SK-N-SH (cell line): ENCODE data around the gene CRISPLD2. TPM values are rescaled to one million over a fixed set of nuclear protein-coding genes. Genes with fewer than 3 reads are reported as not detected.
A peak's percentile ranks its signal among the peaks of the same experiment; 100 is the strongest.

Source experiments
- CTCF ChIA-PET: fragments of 300-600, 350-600 bp; formaldehyde crosslinking; extraction: SDS; loops from one replicate; lab custom pipeline; 2021; lab: Yijun Ruan, JAX
- POLR2A ChIA-PET: fragments of 350-600 bp; sonication (Branson Sonifier 250); formaldehyde crosslinking; extraction: SDS; loops from one replicate; lab custom pipeline; 2020; ENCODE audit warnings: antibody characterized with exemption, inconsistent platforms; lab: Yijun Ruan, JAX
- DNase-seq: peaks from one replicate; pipeline ENCODE4 v3.0.0; 2012
- H2AFZ ChIP-seq: fragments of 200-600 bp; sonication (generic); 2 replicates; pipeline ENCODE4 v1.8.1; 2016; ENCODE audit warnings: antibody characterized with exemption, mild to moderate bottlenecking, low read depth
- H3F3A ChIP-seq: fragments of 200-600 bp; sonication (generic); replicated peaks from 2 replicates; pipeline ENCODE3; 2016; ENCODE audit warnings: antibody characterized with exemption, mild to moderate bottlenecking; ENCODE audit not compliant: insufficient read depth
- H3K27ac ChIP-seq, 2 experiments: fragments of 200-500 bp in 1 of 2; fragments of 200-600 bp in 1 of 2; sonication (Bioruptor generic) in 1 of 2; sonication (generic), shearing (Covaris generic) in 1 of 2; 2 replicates each; pipeline versions ENCODE4 v1.5.1 to v1.6.1; 2014 to 2016; ENCODE audit warnings: low read depth in 2 of 2, inconsistent platforms in 1 of 2, low read length in 1 of 2, mild to moderate bottlenecking in 1 of 2, mixed read lengths in 1 of 2
- H3K27me3 ChIP-seq: fragments of 200-600 bp; sonication (generic), shearing (Covaris generic); 2 replicates; pipeline ENCODE4 v1.6.1; 2016; ENCODE audit warnings: mixed run types; ENCODE audit not compliant: insufficient read depth
- H3K36me3 ChIP-seq, 2 experiments: fragments of 200-500 bp in 1 of 2; fragments of 200-600 bp in 1 of 2; sonication (Bioruptor generic) in 1 of 2; sonication (generic) in 1 of 2; replicated peaks in 1 of 2; 2 replicates each; pipeline versions ENCODE3 to v1.5.1; 2014 to 2016; ENCODE audit warnings: low read length in 1 of 2, mild to moderate bottlenecking in 1 of 2; ENCODE audit not compliant: insufficient read depth in 2 of 2, control insufficient read depth in 1 of 2
- H3K4me1 ChIP-seq, 2 experiments: fragments of 200-500 bp in 1 of 2; fragments of 200-600 bp in 1 of 2; sonication (Bioruptor generic) in 1 of 2; sonication (generic), shearing (Covaris generic) in 1 of 2; 2 replicates each; pipeline versions ENCODE4 v1.5.1 to v1.6.1; 2014 to 2016; ENCODE audit warnings: low read depth in 1 of 2, low read length in 1 of 2, mixed run types in 1 of 2; ENCODE audit not compliant: insufficient read depth in 2 of 2, control insufficient read depth in 1 of 2
- H3K4me2 ChIP-seq: fragments of 200-600 bp; sonication (generic), shearing (Covaris generic); 2 replicates; pipeline ENCODE4 v1.6.1; 2017; ENCODE audit warnings: mixed run types
- H3K4me3 ChIP-seq, 2 experiments: fragments of 200-500 bp in 1 of 2; fragments of 200-600 bp in 1 of 2; sonication (Bioruptor generic) in 1 of 2; sonication (generic), shearing (Covaris generic) in 1 of 2; 2 replicates each; pipeline versions ENCODE4 v1.5.1 to v1.8.1; 2014 to 2016; ENCODE audit warnings: low read depth in 2 of 2, inconsistent platforms in 1 of 2, low read length in 1 of 2, mild to moderate bottlenecking in 1 of 2, mixed read lengths in 1 of 2, moderate library complexity in 1 of 2
- H3K79me2 ChIP-seq: fragments of 200-600 bp; sonication (generic); 2 replicates; pipeline ENCODE4 v1.8.1; 2017; ENCODE audit warnings: mild to moderate bottlenecking; ENCODE audit not compliant: insufficient read depth
- H3K9ac ChIP-seq: fragments of 200-600 bp; sonication (generic); 2 replicates; pipeline ENCODE4 v1.6.1; 2017; ENCODE audit warnings: mixed run types
- H3K9me2 ChIP-seq: fragments of 200-600 bp; sonication (generic); 2 replicates; pipeline ENCODE4 v1.6.1; 2017; ENCODE audit warnings: mixed run types
- H3K9me3 ChIP-seq: fragments of 200-600 bp; sonication (generic); 2 replicates; pipeline ENCODE4 v1.6.1; 2017; ENCODE audit warnings: mixed run types, mild to moderate bottlenecking, moderate library complexity
- H4K20me1 ChIP-seq: fragments of 200-600 bp; sonication (generic); 2 replicates; pipeline ENCODE4 v1.6.1; 2017; ENCODE audit warnings: mild to moderate bottlenecking, mixed run types; ENCODE audit not compliant: insufficient read depth
- CHD2 ChIP-seq: fragments of 150-350 bp; IDR thresholded peaks from 2 replicates; pipeline ENCODE4 v1.6.1; 2018; ENCODE audit warnings: low read length; ENCODE audit not compliant: partially characterized antibody
- CTCF ChIP-seq: fragments of 200-600 bp; sonication (generic); IDR thresholded peaks from 2 replicates; pipeline ENCODE4 v1.6.1; 2017; ENCODE audit warnings: antibody characterized with exemption, mild to moderate bottlenecking, moderate library complexity
- ELF1 ChIP-seq: IDR thresholded peaks from 2 replicates; pipeline ENCODE4 v1.4.0; 2012
- GABPA ChIP-seq: IDR thresholded peaks from 2 replicates; pipeline ENCODE4 v1.4.0; 2012; ENCODE audit warnings: low read depth, mild to moderate bottlenecking
- GATA2 ChIP-seq: sonication (generic); formaldehyde crosslinking; IDR thresholded peaks from 2 replicates; pipeline ENCODE4 v1.5.0; 2020; ENCODE audit warnings: mild to moderate bottlenecking, missing genetic modification reagents
- JUND ChIP-seq: IDR thresholded peaks from 2 replicates; pipeline ENCODE4 v1.4.0; 2012
- MEF2A ChIP-seq: IDR thresholded peaks from 2 replicates; pipeline ENCODE4 v1.4.0; 2012; ENCODE audit warnings: low read depth, borderline replicate concordance
- NFIC ChIP-seq: IDR thresholded peaks from 2 replicates; pipeline ENCODE4 v1.4.0; 2012; ENCODE audit warnings: borderline replicate concordance
- NRF1 ChIP-seq: IDR thresholded peaks from 2 replicates; pipeline ENCODE4 v1.6.1; 2012; ENCODE audit warnings: low read depth, mild to moderate bottlenecking, low read length
- PBX3 ChIP-seq: IDR thresholded peaks from 2 replicates; pipeline ENCODE4; 2012
- RAD21 ChIP-seq: IDR thresholded peaks from 2 replicates; pipeline ENCODE4 v1.6.1; 2012; ENCODE audit warnings: mild to moderate bottlenecking, low read length
- RCOR1 ChIP-seq: fragments of 150-350 bp; IDR thresholded peaks from 2 replicates; pipeline ENCODE4 v1.6.1; 2017; ENCODE audit warnings: antibody characterized with exemption, low read length
- RFX5 ChIP-seq: IDR thresholded peaks from 2 replicates; pipeline ENCODE4 v1.6.1; 2012; ENCODE audit warnings: mild to moderate bottlenecking, improper control_type of control experiment, low read length
- SIN3A ChIP-seq: IDR thresholded peaks from 2 replicates; pipeline ENCODE4 v1.6.1; 2012; ENCODE audit warnings: low read depth, mild to moderate bottlenecking, low read length, moderate library complexity, borderline replicate concordance
- SMC3 ChIP-seq: IDR thresholded peaks from 2 replicates; pipeline ENCODE4 v1.6.1; 2012; ENCODE audit warnings: low read depth, low read length, improper control_type of control experiment
- TEAD4 ChIP-seq: IDR thresholded peaks from 2 replicates; pipeline ENCODE4 v1.4.0; 2012; ENCODE audit warnings: mild to moderate bottlenecking, borderline replicate concordance; ENCODE audit not compliant: insufficient read depth
- USF2 ChIP-seq: fragments of 150-350 bp; IDR thresholded peaks from 2 replicates; pipeline ENCODE4 v1.6.1; 2017; ENCODE audit warnings: antibody characterized with exemption, low read length, low read depth, borderline replicate concordance
- YY1 ChIP-seq: IDR thresholded peaks from 2 replicates; pipeline ENCODE4 v1.4.0; 2012; ENCODE audit warnings: low read depth, mild to moderate bottlenecking
- ZBTB33 ChIP-seq: IDR thresholded peaks from 2 replicates; pipeline ENCODE4 v1.4.0; 2012; ENCODE audit warnings: low read depth, borderline replicate concordance
- WGBS: methylation state at CpG from one replicate; pipeline ENCODE4 v1.1.6; 2017; ENCODE audit warnings: low lambda C conversion rate; 5-methylcytosine and 5-hydroxymethylcytosine counted together
- polyA plus RNA-seq, 3 experiments: library from polyadenylated mRNA; depleted of rRNA; stranded (reverse); fragments of >200 nt; gene quantifications; 2 replicates each; pipeline ENCODE4 v1.2.3, GENCODE V29; 2012

CRISPLD2 gene
- polyA plus RNA-seq, 1 of the 3 experiments (the other 2 are of a cell fraction): 6.3 TPM

GRCh38 chr16:84818989-84819643 is 669 bp upstream of the CRISPLD2 start:
- H3K4me3 ChIP-seq: peak overlapping the region in 1 of 2 experiments; percentile 52; a peak in 2 of 4 replicates
- H3K27ac ChIP-seq: no peak overlapping the region
- 75% methylated on average over 29 of the region's 29 CpGs for WGBS
- H4K20me1 ChIP-seq: no peaks in the 10 kb centered on the region
- H3K79me2 ChIP-seq: no peaks in the 10 kb centered on the region
- no peaks in the 10 kb centered on the region for H3K27me3 ChIP-seq
- H3K9me3 ChIP-seq: no peaks in the 10 kb centered on the region
- peaks cover 5% of the 10 kb centered on the region for H3F3A ChIP-seq
- ChIA-PET CTCF (interaction anchor here (0.9 to 1.5 kb wide), 7 partner anchors 11 to 627 kb away, joined by 3 to 7 read pairs (median 3); no protein-coding TSS in a partner anchor), POLR2A (interaction anchor here (0.5 to 1.0 kb wide), 4 partner anchors 51 to 234 kb away, joined by 3 to 6 read pairs (median 3); no protein-coding TSS in a partner anchor)
- H3K36me3 ChIP-seq: no peaks in the 10 kb centered on the region
- no peak overlapping the region for H3K9ac ChIP-seq
- TF ChIP-seq CTCF (no peak), RCOR1 (no peak), RFX5 (no peak), SMC3 (no peak), SIN3A (no peak), USF2 (no peak), GABPA (no peak), RAD21 (no peak), PBX3 (no peak), ZBTB33 (no peak), JUND (no peak), NFIC (no peak), TEAD4 (no peak), GATA2 (CRISPR knock-in tag) (no peak), ELF1 (no peak), NRF1 (no peak), CHD2 (no peak), YY1 (no peak), MEF2A (no peak)
- peaks cover 0 to 13% of the 10 kb centered on the region in 2 experiments; a peak in 2 of 4 replicates for H3K4me1 ChIP-seq
- peak overlapping the region; percentile 99 for H3K4me2 ChIP-seq
- no peak for DNase-seq
- H3K9me2 ChIP-seq: no peaks in the 10 kb centered on the region
- no peak overlapping the region for H2AFZ ChIP-seq
